ENCODE measurements around the gene SLC15A5. TPM values are rescaled to one million over a fixed set of nuclear protein-coding genes. Genes with fewer than 3 reads are reported as not detected.
A peak's percentile ranks its signal among the peaks of the same experiment; 100 is the strongest.

SLC15A5 gene
- total and polyA plus RNA-seq, 2 of the 8 experiments (the other 6 are each of a cell fraction or from before 2014, with no cell fraction given), result not detected

- no peak overlapping the region for H3K27ac ChIP-seq (ENCODE audit: low read depth, low read length)
- H3K9ac ChIP-seq (replicated peaks in 1 of 4; ENCODE audit: extremely low read depth in 1 of 4, low read depth in 3 of 4, low read length in 3 of 4), result no peak overlapping the region
- no peak overlapping the region for H2BK20ac ChIP-seq (ENCODE audit: low read length)
- no peak overlapping the region for H2BK5ac ChIP-seq (ENCODE audit: low read depth, low read length)
- H3K4me2 ChIP-seq (ENCODE audit: insufficient read depth in 1 of 2, low read depth in 2 of 2, low read length in 2 of 2), result no peak overlapping the region
- no peak overlapping the region for H3K4me3 ChIP-seq (ENCODE audit: extremely low read depth in 1 of 4, insufficient read depth in 2 of 4, low read depth in 3 of 4, low read length in 4 of 4)
- no peak overlapping the region for H4K8ac ChIP-seq (ENCODE audit: extremely low read depth, insufficient read depth, low read length)
- H2BK15ac ChIP-seq (ENCODE audit: low read length), result no peak overlapping the region
- TF ChIP-seq JUN (IDR thresholded peaks at IDR 0.05; ENCODE audit: low read depth, low read length), result no peak
- TF ChIP-seq TEAD4 (IDR thresholded peaks at IDR 0.05; ENCODE audit: low read depth, low read length), result peak; percentile 86
- H2BK12ac ChIP-seq (ENCODE audit: low read depth, low read length), result no peak overlapping the region
- H3K4ac ChIP-seq (replicated peaks; ENCODE audit: insufficient read length, low read depth, low read length), result no peak overlapping the region
- H3K9me3 ChIP-seq (ENCODE audit: insufficient read depth in 2 of 2, low read depth in 1 of 2, low read length in 1 of 2), result no peaks in the 10 kb centered on the region
- DNase-seq (ENCODE audit: low read depth in 1 of 2, low spot score in 2 of 2), result no peak
- H3K79me2 ChIP-seq (ENCODE audit: control insufficient read depth in 1 of 2, insufficient read depth in 2 of 2, low read length in 2 of 2), result no peaks in the 10 kb centered on the region
- no peaks in the 10 kb centered on the region for H3K79me1 ChIP-seq (ENCODE audit: low read depth, low read length)
- WGBS, 2 experiments (ENCODE audit: extremely low coverage in 1 of 2, insufficient coverage in 1 of 2, insufficient read length in 1 of 2, insufficient replicate concordance in 2 of 2, low coverage in 1 of 2, low lambda C conversion rate in 2 of 2, missing lambda C conversion rate in 1 of 2), result 91% methylated on average over 2 of the region's 2 CpGs; no CpG with 5 or more reads in 1 of the 2 experiments
- no peak overlapping the region for H2BK120ac ChIP-seq (replicated peaks; ENCODE audit: low read depth, low read length)
- no peak for FAIRE-seq
- no peak overlapping the region for H3K56ac ChIP-seq (replicated peaks; ENCODE audit: insufficient read length, low read depth, low read length)
- CTCF ChIA-PET (ENCODE audit: partially characterized antibody), result interaction anchor here (1.3 kb wide), 1 partner anchor 9 kb away, joined by 3 read pairs; no protein-coding TSS in a partner anchor
- H4K5ac ChIP-seq (ENCODE audit: insufficient read length, low read depth, low read length), result no peak overlapping the region
- no peaks in the 10 kb centered on the region for H3K27me3 ChIP-seq (replicated peaks in 1 of 4; ENCODE audit: control insufficient read depth in 3 of 4, extremely low read depth in 1 of 4, insufficient read depth in 3 of 4, low read length in 3 of 4)
- no peak overlapping the region for H3K18ac ChIP-seq (ENCODE audit: extremely low read depth, low read length)
- peaks cover 0 to 6% (median 0%) of the 10 kb centered on the region in 4 experiments; a peak in 1 of 7 replicates for H3K4me1 ChIP-seq (replicated peaks in 1 of 4; ENCODE audit: control insufficient read depth in 3 of 4, insufficient read depth in 4 of 4, low read length in 3 of 4)
- POLR2A ChIA-PET (ENCODE audit: partially characterized antibody), result no interaction called here
- 0 out of 2 replicates have a peak overlapping the region, but pooled peaks have one; percentile 10 for H2AFZ ChIP-seq (ENCODE audit: low read length)
- no peak overlapping the region for H4K91ac ChIP-seq (replicated peaks; ENCODE audit: insufficient read length, low read length)
- no peak overlapping the region for H2AK5ac ChIP-seq (ENCODE audit: low read depth, low read length)
- no peak overlapping the region for H3K23ac ChIP-seq (ENCODE audit: insufficient read length)
- no peak overlapping the region for H3K14ac ChIP-seq (ENCODE audit: insufficient read length)
- no peaks in the 10 kb centered on the region for H3K23me2 ChIP-seq (ENCODE audit: low read depth, low read length)
- H4K20me1 ChIP-seq (replicated peaks in 1 of 2; ENCODE audit: control insufficient read depth in 1 of 2, insufficient read depth in 2 of 2, low read length in 2 of 2), result no peaks in the 10 kb centered on the region
- H3K36me3 ChIP-seq (ENCODE audit: control insufficient read depth in 2 of 4, insufficient read depth in 4 of 4, low read length in 3 of 4), result no peaks in the 10 kb centered on the region
Observed at GRCh38 chr12:16184681-16185080, 92.8 kb downstream of the SLC15A5 start.

Data from H1 (cell line).